ENCODE data around the gene CELSR3.

Gene CELSR3

DNA sequence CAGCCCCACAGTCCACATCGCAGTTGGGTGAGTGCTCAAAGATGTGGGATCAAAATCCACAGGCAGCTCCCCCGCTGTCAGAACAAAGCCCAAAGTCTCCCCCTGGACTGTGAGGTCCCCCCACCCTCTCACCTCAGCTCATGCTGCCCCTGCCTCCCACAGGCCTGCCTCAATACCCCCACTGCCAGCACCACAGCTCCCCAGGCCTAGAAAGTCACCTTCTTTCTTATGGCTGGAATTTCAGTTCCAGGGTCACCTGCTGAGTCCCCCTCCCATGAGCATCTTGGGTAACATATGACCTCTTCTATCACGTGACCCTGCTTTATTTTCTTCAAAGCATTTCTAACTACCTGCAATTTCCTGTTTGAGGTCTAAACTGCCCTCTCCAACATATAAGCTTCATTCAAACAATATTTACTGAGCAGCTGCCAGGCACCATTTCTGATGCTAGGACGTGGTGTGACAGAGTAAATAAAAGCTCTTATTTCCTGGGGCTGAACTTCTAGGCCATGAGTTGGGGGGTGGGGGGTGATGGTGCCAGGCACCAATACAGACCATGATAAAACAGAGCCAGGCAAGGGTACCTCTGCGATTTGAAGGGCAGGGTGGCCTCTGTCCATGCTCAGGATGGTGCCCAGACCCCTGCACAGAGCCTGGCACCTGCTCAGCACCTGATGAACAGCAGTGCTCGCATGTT is 38.7 kb downstream of the CELSR3 start:
- Histone ChIP-seq H3K27me3 (no peaks in the 10 kb centered on the region), H3K9me3 (no peaks in the 10 kb centered on the region), H3K4me3 (ENCODE audit: low read depth, low read length) (no peak overlapping the region), H3K36me3 (no peaks in the 10 kb centered on the region), H3K4me1 (no peaks in the 10 kb centered on the region)
- TF ChIP-seq, protein P1, sequence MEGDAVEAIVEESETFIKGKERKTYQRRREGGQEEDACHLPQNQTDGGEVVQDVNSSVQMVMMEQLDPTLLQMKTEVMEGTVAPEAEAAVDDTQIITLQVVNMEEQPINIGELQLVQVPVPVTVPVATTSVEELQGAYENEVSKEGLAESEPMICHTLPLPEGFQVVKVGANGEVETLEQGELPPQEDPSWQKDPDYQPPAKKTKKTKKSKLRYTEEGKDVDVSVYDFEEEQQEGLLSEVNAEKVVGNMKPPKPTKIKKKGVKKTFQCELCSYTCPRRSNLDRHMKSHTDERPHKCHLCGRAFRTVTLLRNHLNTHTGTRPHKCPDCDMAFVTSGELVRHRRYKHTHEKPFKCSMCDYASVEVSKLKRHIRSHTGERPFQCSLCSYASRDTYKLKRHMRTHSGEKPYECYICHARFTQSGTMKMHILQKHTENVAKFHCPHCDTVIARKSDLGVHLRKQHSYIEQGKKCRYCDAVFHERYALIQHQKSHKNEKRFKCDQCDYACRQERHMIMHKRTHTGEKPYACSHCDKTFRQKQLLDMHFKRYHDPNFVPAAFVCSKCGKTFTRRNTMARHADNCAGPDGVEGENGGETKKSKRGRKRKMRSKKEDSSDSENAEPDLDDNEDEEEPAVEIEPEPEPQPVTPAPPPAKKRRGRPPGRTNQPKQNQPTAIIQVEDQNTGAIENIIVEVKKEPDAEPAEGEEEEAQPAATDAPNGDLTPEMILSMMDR (IDR thresholded peaks at IDR 0.05; ENCODE audit: low read depth, low read length), result no peak
- DNase-seq, result no peak

DNA sequence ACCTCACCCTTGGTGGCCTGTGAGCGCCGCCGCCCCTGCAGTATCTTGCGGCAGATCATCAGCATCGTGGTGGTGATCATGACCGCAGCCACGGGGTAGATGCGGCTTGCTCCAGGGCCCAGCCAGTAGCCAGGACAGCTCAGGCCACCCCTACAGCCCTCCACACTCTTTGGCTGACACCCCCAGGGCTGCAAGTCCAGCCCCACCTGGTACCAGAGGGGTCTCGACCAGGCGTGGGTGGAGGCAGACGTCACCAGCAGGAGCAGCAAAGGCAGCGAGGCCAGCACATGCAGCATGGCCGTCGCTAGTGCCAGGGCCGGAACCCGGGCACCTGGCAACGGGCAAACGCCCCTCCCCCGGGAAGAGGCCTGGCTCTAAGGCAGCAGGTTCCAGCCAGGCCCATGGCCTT is 41.2 kb downstream of the CELSR3 start, which contains the start of gene TMEM89:
Gene TMEM89, minus strand, starts transcription at position 309 of the 409 bp plus-strand sequence. Its CDS starts 13 bp downstream, at position 296.
- no peak within 1 kb of the TSS for H3K4me3 ChIP-seq (ENCODE audit: low read depth, low read length)
- no peaks in the 10 kb centered on the region for H3K27me3 ChIP-seq
- TF ChIP-seq, protein P1 (IDR thresholded peaks at IDR 0.05; ENCODE audit: low read depth, low read length), result no peak
- no peak for DNase-seq
- H3K36me3 ChIP-seq, result no peaks in the 10 kb centered on the region
- no peaks in the 10 kb centered on the region for H3K4me1 ChIP-seq
- H3K9me3 ChIP-seq, result no peaks in the 10 kb centered on the region

DNA sequence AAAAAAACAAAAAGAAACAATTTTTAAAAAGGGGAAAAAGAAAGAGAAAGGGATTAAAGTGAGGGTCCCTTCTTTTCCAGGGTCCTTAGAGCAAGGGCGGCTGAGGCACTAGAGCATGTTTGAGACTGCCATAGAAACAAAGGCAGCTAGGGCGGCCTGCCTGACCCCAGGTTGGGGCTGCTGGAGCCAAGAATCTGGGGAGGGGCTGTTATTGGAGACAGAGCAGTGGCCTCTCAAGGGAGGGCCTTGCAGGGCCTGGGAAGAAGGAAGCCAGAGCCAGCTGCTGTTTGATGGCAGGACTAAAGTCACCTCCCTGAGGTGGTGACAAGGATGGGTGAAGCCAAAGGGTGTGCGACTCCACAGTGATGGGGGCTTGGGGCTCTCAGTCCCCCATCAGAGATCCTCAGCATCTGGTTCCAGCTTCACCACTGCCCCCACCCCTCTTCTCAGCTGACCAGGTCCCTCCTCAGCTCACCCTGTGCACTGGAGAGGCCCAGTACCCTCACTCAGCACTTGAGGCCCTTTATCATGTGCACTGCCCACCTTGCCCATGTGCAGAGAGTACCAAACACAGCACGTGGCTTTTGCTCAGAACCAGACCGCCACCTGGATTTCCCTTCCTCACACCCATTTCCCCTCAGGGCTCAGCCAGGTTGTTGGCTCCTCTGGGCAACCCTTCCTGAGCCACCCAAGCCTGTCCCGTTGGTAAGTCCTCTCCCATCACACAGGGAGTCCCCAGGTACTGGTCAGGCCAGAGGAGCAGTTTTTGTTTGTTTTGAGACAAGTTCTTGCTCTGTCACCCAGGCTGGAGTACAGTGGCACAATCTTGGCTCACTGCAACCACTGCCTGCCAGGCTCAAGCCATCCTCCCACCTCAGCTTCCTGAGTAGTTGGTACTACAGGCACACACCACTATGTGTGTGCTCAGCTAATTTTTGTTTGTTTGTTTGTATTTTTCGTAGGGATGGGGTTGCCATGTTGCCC is 42.9 kb downstream of the CELSR3 start:
- DNase-seq, result no peak
- H3K36me3 ChIP-seq, result no peaks in the 10 kb centered on the region

DNA sequence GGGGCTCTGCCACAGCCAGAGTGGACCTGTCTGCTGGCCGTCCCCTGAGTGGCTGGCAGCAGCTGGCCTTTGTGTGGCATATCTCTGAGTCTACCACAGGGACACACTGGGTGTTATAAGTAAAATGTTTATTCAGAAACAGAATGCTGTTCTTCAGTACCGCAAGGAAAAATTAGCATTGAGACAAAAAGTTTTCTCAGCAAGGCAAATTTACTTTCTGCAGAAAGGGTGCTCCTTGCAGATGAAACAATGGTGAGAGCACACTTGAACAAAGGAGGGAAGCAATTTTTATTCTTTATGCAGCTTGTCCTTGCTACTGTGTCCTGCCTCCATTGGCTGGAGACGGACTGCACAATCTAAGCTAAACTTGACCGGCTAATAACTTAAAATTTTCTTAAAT is 45.1 kb downstream of the CELSR3 start:
- Histone ChIP-seq H3K27me3 (no peaks in the 10 kb centered on the region), H3K36me3 (no peaks in the 10 kb centered on the region), H3K4me3 (ENCODE audit: low read depth, low read length) (no peak overlapping the region), H3K4me1 (no peaks in the 10 kb centered on the region), H3K9me3 (no peaks in the 10 kb centered on the region)
- TF ChIP-seq, protein P1 (IDR thresholded peaks at IDR 0.05; ENCODE audit: low read depth, low read length), result no peak
- no peak for DNase-seq

More for the DNA sequence above, 42.9 kb downstream of the CELSR3 start:
- Histone ChIP-seq H3K27me3 (no peaks in the 10 kb centered on the region), H3K4me3 (ENCODE audit: low read depth, low read length) (no peak overlapping the region), H3K9me3 (no peaks in the 10 kb centered on the region), H3K4me1 (no peaks in the 10 kb centered on the region)
- TF ChIP-seq, protein P1 (IDR thresholded peaks at IDR 0.05; ENCODE audit: low read depth, low read length), result no peak

DNA sequence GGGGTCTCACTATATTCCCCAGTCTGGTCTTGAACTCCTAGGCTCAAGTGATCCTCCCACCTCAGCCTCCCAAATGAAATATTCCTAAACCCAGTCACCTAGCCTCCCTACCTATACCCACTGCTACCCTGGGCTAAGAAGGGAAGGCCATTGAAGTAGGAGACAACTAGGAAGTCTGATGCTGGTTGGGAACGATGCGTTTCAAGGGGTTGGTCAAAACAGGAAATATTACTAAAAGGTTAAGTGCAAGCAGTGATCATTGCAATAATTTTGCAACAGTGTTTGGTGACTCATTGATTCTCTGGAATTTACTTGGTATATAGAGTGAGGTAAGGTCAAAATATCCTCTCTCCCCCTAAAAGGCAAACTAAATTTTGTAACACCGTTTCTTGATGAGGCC is 48.6 kb downstream of the CELSR3 start:
- Histone ChIP-seq H3K36me3 (no peaks in the 10 kb centered on the region), H3K27me3 (no peaks in the 10 kb centered on the region), H3K4me3 (ENCODE audit: low read depth, low read length) (no peak overlapping the region), H3K4me1 (no peaks in the 10 kb centered on the region), H3K9me3 (no peaks in the 10 kb centered on the region)
- DNase-seq, result no peak
- TF ChIP-seq, protein P1 (IDR thresholded peaks at IDR 0.05; ENCODE audit: low read depth, low read length), result no peak

All from BE2C (cell line).